Colonic mucosa (tissue), 4 donors: Measurements from ENCODE around the gene DENND1A. TPM values are rescaled to one million over a fixed set of nuclear protein-coding genes. Genes with fewer than 3 reads are reported as not detected.

Experiments
- DNase-seq: peaks from one replicate; pipeline ENCODE4 v3.0.0-alpha.2; 2020
- H3K27ac ChIP-seq: fragments of 200-600 bp; one replicate; pipeline ENCODE4 v1.8.0; 2021
- H3K27me3 ChIP-seq: fragments of 200-600 bp; one replicate; pipeline ENCODE4 v1.8.0; 2021
- H3K36me3 ChIP-seq: fragments of 200-600 bp; one replicate; pipeline ENCODE4 v1.8.0; 2021
- H3K4me1 ChIP-seq: fragments of 200-600 bp; one replicate; pipeline ENCODE4 v1.8.0; 2021; ENCODE audit warnings: mild to moderate bottlenecking
- H3K4me3 ChIP-seq: fragments of 200-600 bp; one replicate; pipeline ENCODE4 v1.8.0; 2021
- H3K9ac ChIP-seq, 2 donors: one replicate each; pipeline ENCODE4 v1.7.0; 2013; ENCODE audit warnings: control low read depth in 2 of 2, low read depth in 2 of 2, low read length in 2 of 2
- H3K9me3 ChIP-seq: fragments of 200-600 bp; one replicate; pipeline ENCODE4 v1.8.0; 2021
- intact Hi-C: fragments of 100-400 bp; cut with DNase I; formaldehyde crosslinking; loops from one replicate; pipeline ENCODE4 v1.14.1; 2022
- total RNA-seq, 2 donors: library from RNA; stranded (reverse); fragmentation: NEBNext Ultra II Directional in 1 of 2; extraction: Animal tissue kit (Norgen Biotek cat#: 25700) in 1 of 2; gene quantifications; one replicate each; pipeline ENCODE4 v1.2.1, GENCODE V29; 2021
- TF ChIP-seq, protein P1 (sequence below): fragments of 200-600 bp; IDR thresholded peaks from one replicate; pipeline ENCODE4 v1.8.0; 2022; ENCODE audit warnings: antibody characterized with exemption, mild to moderate bottlenecking
- donor health status: healthy.
- donor health status: DM: no; HTN: no; CAD: no.
- donor health status: DM: no; HTN: no; CAD: no.

Gene DENND1A
- total RNA-seq, 2 donors from 2014 or later, result 34.3 to 39.9 TPM

DNA sequence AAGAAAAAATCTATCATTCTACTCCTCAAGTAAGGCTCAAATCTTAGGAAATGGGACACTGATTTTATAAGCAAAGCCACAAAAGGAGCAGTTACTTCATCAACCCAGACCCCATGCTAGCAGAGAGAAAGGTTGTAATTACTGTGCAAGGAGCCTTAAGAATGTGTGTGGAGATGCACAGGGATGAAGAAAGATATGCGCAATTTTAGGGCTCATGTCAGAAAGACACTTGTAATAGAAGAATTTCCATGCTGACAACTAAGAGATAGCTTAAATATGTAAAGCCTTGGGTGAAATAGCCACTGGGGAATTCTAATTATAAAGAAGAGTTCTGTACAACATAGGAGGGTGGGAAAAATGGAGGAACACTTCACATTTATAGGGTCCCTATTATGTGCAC lies 432.1 kb downstream of the DENND1A start:
- intact Hi-C loops, result no loop called here
- Histone ChIP-seq H3K36me3 (no peaks in the 10 kb centered on the region), H3K9ac (no peak overlapping the region), H3K27me3 (no peaks in the 10 kb centered on the region), H3K27ac (no peak overlapping the region), H3K4me3 (no peak overlapping the region), H3K9me3 (no peaks in the 10 kb centered on the region), H3K4me1 (no peaks in the 10 kb centered on the region)
- TF ChIP-seq, protein P1, sequence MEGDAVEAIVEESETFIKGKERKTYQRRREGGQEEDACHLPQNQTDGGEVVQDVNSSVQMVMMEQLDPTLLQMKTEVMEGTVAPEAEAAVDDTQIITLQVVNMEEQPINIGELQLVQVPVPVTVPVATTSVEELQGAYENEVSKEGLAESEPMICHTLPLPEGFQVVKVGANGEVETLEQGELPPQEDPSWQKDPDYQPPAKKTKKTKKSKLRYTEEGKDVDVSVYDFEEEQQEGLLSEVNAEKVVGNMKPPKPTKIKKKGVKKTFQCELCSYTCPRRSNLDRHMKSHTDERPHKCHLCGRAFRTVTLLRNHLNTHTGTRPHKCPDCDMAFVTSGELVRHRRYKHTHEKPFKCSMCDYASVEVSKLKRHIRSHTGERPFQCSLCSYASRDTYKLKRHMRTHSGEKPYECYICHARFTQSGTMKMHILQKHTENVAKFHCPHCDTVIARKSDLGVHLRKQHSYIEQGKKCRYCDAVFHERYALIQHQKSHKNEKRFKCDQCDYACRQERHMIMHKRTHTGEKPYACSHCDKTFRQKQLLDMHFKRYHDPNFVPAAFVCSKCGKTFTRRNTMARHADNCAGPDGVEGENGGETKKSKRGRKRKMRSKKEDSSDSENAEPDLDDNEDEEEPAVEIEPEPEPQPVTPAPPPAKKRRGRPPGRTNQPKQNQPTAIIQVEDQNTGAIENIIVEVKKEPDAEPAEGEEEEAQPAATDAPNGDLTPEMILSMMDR, result no peak
- no peak for DNase-seq

DNA sequence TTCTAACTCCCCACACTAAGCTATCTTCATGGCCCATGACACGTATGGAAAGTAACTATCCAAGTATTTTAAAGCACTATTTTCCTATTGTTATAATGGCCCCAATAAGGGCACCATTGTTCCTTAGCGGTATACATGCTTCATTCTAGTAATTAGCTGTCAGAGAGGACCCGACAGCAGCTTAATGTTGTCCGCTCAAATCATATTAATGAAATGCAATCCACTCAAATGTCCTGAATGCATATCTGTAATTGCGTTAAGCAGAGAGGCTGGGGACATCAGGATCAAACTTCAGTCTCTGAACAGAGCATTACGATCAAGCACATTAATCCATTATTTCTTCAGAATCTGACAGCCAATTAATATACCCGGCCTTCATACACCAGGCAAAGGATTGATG lies 434.2 kb downstream of the DENND1A start:
- intact Hi-C loops, result no loop called here
- Histone ChIP-seq H3K27ac (no peak overlapping the region), H3K4me1 (no peaks in the 10 kb centered on the region)

DNA sequence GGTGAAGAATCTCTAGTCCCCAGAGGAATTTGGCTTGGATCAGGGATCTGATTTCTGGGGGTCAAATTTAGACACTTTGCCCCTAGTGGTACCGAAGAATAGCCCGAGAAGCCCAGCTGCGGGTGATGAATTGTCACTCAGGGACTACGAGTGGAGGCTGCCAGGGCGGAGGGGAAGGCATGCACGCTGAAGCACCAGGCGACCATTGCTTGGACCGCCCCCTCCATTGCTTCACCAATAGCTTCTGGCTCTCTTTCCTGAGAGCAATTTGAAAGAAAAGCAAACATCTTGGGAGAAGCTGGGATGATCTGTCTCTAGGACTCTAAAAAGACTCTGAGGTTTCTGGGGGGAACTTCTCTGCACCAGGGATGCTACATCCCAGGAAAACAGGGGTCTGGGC lies 436.3 kb downstream of the DENND1A start:
- intact Hi-C loops, result no loop called here
- H3K36me3 ChIP-seq, result no peaks in the 10 kb centered on the region
- H3K9me3 ChIP-seq, result no peaks in the 10 kb centered on the region
- H3K27me3 ChIP-seq, result no peaks in the 10 kb centered on the region
- TF ChIP-seq, protein P1, result no peak
- no peak overlapping the region for H3K9ac ChIP-seq
- H3K27ac ChIP-seq, result no peak overlapping the region
- no peak for DNase-seq
- H3K4me1 ChIP-seq, result no peaks in the 10 kb centered on the region
- no peak overlapping the region for H3K4me3 ChIP-seq

More for the DNA sequence above, 434.2 kb downstream of the DENND1A start:
- H3K9me3 ChIP-seq, result no peaks in the 10 kb centered on the region
- no peak overlapping the region for H3K9ac ChIP-seq
- TF ChIP-seq, protein P1, result no peak
- no peaks in the 10 kb centered on the region for H3K27me3 ChIP-seq
- no peak for DNase-seq
- H3K4me3 ChIP-seq, result no peak overlapping the region
- H3K36me3 ChIP-seq, result no peaks in the 10 kb centered on the region

DNA sequence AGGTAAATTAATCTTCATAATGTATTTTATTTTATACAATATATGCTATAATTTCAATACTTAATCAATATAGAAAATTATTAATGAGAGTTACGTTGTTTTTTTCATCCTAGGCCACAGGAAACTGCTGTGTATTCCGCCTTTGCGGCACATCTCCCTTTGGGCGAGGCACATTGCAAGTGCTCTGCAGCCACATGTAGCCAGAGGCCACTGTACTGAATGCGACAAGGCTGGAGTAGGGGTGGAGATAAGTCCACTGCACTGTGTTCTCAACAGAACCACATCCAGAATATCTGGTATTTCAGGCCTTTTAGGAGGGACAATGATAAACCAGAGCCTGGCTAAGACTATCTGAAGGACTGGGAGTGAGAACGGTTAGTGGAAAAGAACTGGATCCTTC lies 439.2 kb downstream of the DENND1A start:
- H3K4me3 ChIP-seq, result no peak overlapping the region
- DNase-seq, result no peak
- no peaks in the 10 kb centered on the region for H3K27me3 ChIP-seq
- no peaks in the 10 kb centered on the region for H3K9me3 ChIP-seq
- H3K27ac ChIP-seq, result no peak overlapping the region
- TF ChIP-seq, protein P1, result no peak
- H3K36me3 ChIP-seq, result no peaks in the 10 kb centered on the region
- intact Hi-C loops, result no loop called here
- H3K4me1 ChIP-seq, result no peaks in the 10 kb centered on the region
- no peak overlapping the region for H3K9ac ChIP-seq

DNA sequence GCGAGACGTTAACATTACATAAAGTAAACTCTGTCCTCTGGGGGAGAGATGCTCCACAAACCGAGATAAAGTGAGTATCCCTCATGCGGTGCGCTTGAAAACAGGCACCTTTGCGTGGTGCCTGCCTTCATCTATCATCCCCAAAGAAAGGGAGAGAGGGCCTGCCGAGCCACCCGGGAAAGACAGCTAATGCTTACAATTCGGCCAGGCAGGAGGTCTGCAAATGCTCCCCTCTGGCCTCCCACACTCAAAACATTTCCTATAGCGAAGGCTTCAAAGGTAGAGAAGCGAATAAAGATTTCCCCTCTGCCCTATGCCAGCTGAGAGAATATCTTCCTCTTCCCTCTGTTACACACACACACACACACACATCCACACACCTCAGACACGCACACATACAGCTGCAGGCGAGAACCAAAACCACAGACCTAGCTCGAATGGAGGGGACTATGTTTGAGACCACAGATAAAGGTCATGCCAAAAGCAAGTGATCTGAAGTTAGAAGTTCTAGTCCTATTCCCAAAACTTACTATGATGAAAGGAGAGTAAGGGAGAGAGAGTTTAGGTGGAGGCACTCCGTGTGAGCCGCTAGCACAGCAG lies 441.1 kb downstream of the DENND1A start:
- DNase-seq, result no peak
- TF ChIP-seq, protein P1, result no peak
- Histone ChIP-seq H3K9me3 (no peaks in the 10 kb centered on the region), H3K4me1 (peaks cover 5% of the 10 kb centered on the region), H3K27me3 (no peaks in the 10 kb centered on the region), H3K4me3 (no peak overlapping the region), H3K9ac (no peak overlapping the region), H3K27ac (no peak overlapping the region), H3K36me3 (no peaks in the 10 kb centered on the region)
- intact Hi-C loops, result no loop called here
